Body of pancreas (tissue), 4 donors: ENCODE results near the gene XCR1. TPM values are rescaled to one million over a fixed set of nuclear protein-coding genes. Genes with fewer than 3 reads are reported as not detected.
"Not testable (repeated sequence)": the region's sequence is repeated elsewhere in the genome, so short reads cannot be mapped to it uniquely, and the experiment has no call there.

Experiments
- ATAC-seq: fragments of 150-250 bp; one replicate; pipeline ENCODE4 v1.9.1; 2016
- DNase-seq, 4 donors: peaks; one replicate each; pipeline ENCODE4 v3.0.0-alpha.2; 2019
- H3K27ac ChIP-seq, 4 donors: fragments of 200-600 bp; sonication (generic); 1 replicate in 3 of 4; 2 replicates in 1 of 4; pipeline versions ENCODE4 v1.5.1 to v1.6.1; 2016 to 2019; ENCODE audit warnings: mild to moderate bottlenecking in 1 of 4, mixed read lengths in 1 of 4, moderate library complexity in 1 of 4
- H3K27me3 ChIP-seq, 2 donors: fragments of 200-600 bp; sonication (generic); one replicate each; pipeline ENCODE4 v1.6.0; 2016; ENCODE audit warnings: mild to moderate bottlenecking in 1 of 2
- H3K36me3 ChIP-seq, 2 donors: fragments of 200-600 bp; sonication (generic); replicated peaks in 1 of 2; 2 replicates each; pipeline ENCODE4 v1.5.1; 2016; ENCODE audit warnings: low read depth in 2 of 2; ENCODE audit not compliant: insufficient read depth in 1 of 2
- H3K4me1 ChIP-seq: fragments of 200-600 bp; sonication (generic); one replicate; pipeline ENCODE4 v1.6.0; 2016
- H3K4me3 ChIP-seq, 2 donors: fragments of 200-600 bp; sonication (generic); 1 replicate in 1 of 2; 2 replicates in 1 of 2; pipeline ENCODE4 v1.5.1; 2016 to 2019
- H3K9me3 ChIP-seq, 3 donors: fragments of 200-600 bp; sonication (generic); 1 replicate in 2 of 3; 2 replicates in 1 of 3; pipeline ENCODE4 v1.5.1; 2016
- POLR2A ChIP-seq, 3 donors: fragments of 450-650 bp; IDR thresholded peaks; one replicate each; pipeline ENCODE4 v1.6.1; 2016; ENCODE audit warnings: antibody characterized with exemption in 3 of 3, mild to moderate bottlenecking in 2 of 3
- WGBS, 2 donors: methylation state at CpG; one replicate each; pipeline ENCODE4 v1.1.5; 2017; 5-methylcytosine and 5-hydroxymethylcytosine counted together
- intact Hi-C: fragments of 100-400 bp; cut with DNase I; formaldehyde crosslinking; loops from one replicate; pipeline ENCODE4 v1.15.1; 2023
- total RNA-seq, 2 donors: library from RNA; depleted of rRNA; stranded (reverse); fragments of >200 nt; gene quantifications; one replicate each; pipeline ENCODE4 v1.1.0, GENCODE V29; 2016
- TF ChIP-seq, protein P1 (sequence below), 7 experiments: fragments of 450-650 bp in 4 of 7; fragments of 200-600 bp in 3 of 7; sonication (generic) in 3 of 7; IDR thresholded peaks; one replicate each; pipeline ENCODE4 v1.5.1; 2016 to 2019; ENCODE audit warnings: antibody characterized with exemption in 7 of 7

The XCR1 gene
- total RNA-seq, 2 donors from 2014 or later, result not detected

DNA sequence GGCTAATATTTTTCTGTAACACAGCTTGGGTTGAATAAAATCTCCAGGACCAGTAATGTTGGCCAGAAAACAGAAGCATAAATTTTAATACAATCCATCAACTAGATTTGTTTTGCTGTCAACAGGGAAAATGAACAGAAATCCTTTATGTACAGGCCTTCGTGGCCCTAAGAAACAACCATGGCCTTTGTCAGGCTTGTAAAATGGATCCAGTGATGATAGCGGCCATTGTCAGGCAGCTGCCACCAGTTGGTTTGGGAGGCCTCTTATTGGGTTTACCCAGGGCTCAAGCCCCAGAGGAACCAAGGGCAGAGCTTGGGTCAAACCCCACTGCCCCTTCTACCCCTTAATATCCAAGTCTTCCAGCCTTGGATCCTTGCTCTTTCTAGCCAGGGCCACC, 26.1 kb downstream of the XCR1 start:
- intact Hi-C loops, result no loop called here
- H3K9me3 ChIP-seq, result no peaks in the 10 kb centered on the region
- no peaks in the 10 kb centered on the region for H3K36me3 ChIP-seq
- TF ChIP-seq, protein P1, sequence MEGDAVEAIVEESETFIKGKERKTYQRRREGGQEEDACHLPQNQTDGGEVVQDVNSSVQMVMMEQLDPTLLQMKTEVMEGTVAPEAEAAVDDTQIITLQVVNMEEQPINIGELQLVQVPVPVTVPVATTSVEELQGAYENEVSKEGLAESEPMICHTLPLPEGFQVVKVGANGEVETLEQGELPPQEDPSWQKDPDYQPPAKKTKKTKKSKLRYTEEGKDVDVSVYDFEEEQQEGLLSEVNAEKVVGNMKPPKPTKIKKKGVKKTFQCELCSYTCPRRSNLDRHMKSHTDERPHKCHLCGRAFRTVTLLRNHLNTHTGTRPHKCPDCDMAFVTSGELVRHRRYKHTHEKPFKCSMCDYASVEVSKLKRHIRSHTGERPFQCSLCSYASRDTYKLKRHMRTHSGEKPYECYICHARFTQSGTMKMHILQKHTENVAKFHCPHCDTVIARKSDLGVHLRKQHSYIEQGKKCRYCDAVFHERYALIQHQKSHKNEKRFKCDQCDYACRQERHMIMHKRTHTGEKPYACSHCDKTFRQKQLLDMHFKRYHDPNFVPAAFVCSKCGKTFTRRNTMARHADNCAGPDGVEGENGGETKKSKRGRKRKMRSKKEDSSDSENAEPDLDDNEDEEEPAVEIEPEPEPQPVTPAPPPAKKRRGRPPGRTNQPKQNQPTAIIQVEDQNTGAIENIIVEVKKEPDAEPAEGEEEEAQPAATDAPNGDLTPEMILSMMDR (IDR thresholded peaks at IDR 0.05), result no peak
- TF ChIP-seq POLR2A (IDR thresholded peaks at IDR 0.05), result no peak
- ATAC-seq, result no peak
- H3K4me1 ChIP-seq, result peaks cover 1% of the 10 kb centered on the region
- no peak overlapping the region for H3K27ac ChIP-seq
- 71 to 77% methylated on average over 2 of the region's 2 CpGs for WGBS, 2 donors
- no peak overlapping the region for H3K4me3 ChIP-seq
- H3K27me3 ChIP-seq, result no peaks in the 10 kb centered on the region
- DNase-seq, result no peak

DNA sequence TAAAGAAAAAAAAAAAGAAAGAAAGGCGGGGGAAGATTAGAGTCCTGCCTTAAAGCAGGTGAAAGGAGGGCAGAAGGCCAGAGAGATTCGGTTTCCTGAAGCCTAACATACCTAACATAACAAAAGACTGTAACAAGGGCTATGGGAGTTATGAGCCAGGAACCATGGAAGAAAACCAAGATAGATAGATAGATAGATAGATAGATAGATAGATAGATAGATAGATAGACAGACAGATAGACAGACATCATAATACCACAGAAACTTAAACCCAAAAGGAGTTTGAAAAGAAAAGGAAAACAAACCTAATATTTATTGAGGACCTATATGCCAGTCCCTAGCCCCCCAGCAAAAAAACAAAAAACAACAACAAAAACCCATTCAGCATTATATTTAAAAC, 29.3 kb downstream of the XCR1 start:
- Histone ChIP-seq H3K36me3 (no peaks in the 10 kb centered on the region), H3K4me1 (peaks cover 22% of the 10 kb centered on the region), H3K27me3 (no peaks in the 10 kb centered on the region), H3K9me3 (no peaks in the 10 kb centered on the region), H3K4me3 (no peak overlapping the region), H3K27ac (no peak overlapping the region)
- no peak for DNase-seq
- TF ChIP-seq, protein P1 (IDR thresholded peaks at IDR 0.05), result no peak
- no peak for TF ChIP-seq POLR2A (IDR thresholded peaks at IDR 0.05)
- 59 to 76% methylated on average over 2 of the region's 2 CpGs for WGBS, 2 donors
- intact Hi-C loops, result no loop called here
- ATAC-seq, result no peak

DNA sequence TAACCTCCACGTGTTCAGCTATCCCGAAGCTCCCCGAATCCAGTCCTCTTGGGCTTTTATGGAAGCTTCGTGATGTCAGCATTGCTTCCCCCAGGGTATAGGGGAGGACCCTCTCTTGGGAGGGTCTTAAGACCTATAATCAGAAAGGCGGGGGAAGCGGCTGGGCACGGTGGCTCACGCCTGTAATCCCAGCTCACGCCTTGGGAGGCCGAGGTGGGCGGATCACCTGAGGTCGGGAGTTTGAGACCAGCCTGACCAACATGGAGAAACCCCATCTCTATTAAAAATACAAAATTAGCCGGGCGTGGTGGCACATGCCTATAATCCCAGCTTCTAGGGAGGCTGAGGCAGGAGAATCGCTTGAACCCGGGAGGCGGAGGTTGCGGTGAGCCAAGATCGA, 29.8 kb downstream of the XCR1 start:
- H3K27ac ChIP-seq, ATAC-seq, DNase-seq, H3K9me3 ChIP-seq, intact Hi-C loops, H3K4me3 ChIP-seq, H3K36me3 ChIP-seq, H3K27me3 ChIP-seq: not testable (repeated sequence)
- H3K4me1 ChIP-seq, result peaks cover 26% of the 10 kb centered on the region
- 89 to 91% methylated on average over 16 to 19 of the region's 19 CpGs for WGBS, 2 donors

DNA sequence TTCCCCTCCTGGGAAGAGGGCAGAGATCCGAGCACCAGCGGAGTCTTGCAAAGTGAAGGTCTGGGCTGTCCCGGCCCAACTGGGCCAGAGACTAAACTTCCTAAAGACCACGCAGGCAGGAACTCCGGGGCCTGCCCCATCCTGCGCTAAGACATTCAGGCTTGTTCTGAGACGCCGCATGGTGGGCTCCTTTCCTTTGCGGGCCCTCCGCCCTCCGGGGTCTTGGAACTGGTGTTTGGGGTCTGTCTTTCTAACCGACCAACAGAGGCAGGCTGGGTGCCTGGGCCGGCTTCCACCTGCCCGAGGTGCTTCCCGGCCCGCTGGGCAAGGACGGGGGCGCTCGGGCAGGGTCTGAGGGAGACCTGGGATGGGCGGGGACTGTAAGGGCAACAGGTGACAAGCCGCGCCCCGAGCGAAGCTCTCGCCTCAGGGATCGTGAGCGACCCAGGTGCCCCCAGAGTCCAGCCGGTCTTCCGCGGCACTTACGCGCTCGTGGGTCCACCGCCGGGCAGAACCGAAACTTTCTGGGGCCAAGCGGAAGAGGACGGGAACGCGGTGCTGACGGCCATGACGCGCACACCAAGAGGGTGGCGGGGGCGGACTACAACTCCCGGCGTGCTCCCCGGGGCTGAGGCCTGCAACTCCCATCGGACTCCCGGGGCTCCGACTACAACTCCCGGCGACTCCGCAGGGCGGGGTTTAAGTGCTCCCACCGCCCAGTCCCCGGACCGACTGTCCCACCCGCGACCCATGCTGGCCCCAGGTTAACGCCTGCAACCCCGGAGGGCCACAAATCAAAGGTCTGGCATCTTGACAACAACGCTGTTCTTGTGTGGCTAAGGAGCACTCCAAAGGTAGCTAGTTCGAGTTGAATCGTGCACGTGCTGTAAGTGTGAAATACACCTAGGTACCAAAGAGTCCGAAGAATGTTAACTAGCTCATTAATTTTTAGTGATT, 31.8 kb downstream of the XCR1 start, which contains the start of gene FYCO1:
Gene FYCO1, minus strand, starts transcription at position 589 of the 957 bp plus-strand sequence. CDS start 10,914 bp downstream, outside the sequence.
- no peaks in the 10 kb centered on the region for H3K9me3 ChIP-seq
- peaks cover 42% of the 10 kb centered on the region for H3K4me1 ChIP-seq
- H3K36me3 ChIP-seq, result no peaks in the 10 kb centered on the region
- intact Hi-C loops, result no loop called here
- peak within 1 kb of the TSS; percentile 81 to 96 (median 90) for H3K27ac ChIP-seq
- DNase-seq (peak; percentile 92 to 95 (median 94)), ATAC-seq (peak; percentile 96)
- H3K27me3 ChIP-seq, result no peaks in the 10 kb centered on the region
- peak within 1 kb of the TSS; percentile 77 to 94 for H3K4me3 ChIP-seq
- WGBS, 2 donors, result 1 to 4% methylated on average over 11 to 66 of the region's 67 CpGs
- TF ChIP-seq POLR2A (IDR thresholded peaks at IDR 0.05), result peak; percentile 66 to 88 (median 86)
- TF ChIP-seq, protein P1 (IDR thresholded peaks at IDR 0.05), result no peak

DNA sequence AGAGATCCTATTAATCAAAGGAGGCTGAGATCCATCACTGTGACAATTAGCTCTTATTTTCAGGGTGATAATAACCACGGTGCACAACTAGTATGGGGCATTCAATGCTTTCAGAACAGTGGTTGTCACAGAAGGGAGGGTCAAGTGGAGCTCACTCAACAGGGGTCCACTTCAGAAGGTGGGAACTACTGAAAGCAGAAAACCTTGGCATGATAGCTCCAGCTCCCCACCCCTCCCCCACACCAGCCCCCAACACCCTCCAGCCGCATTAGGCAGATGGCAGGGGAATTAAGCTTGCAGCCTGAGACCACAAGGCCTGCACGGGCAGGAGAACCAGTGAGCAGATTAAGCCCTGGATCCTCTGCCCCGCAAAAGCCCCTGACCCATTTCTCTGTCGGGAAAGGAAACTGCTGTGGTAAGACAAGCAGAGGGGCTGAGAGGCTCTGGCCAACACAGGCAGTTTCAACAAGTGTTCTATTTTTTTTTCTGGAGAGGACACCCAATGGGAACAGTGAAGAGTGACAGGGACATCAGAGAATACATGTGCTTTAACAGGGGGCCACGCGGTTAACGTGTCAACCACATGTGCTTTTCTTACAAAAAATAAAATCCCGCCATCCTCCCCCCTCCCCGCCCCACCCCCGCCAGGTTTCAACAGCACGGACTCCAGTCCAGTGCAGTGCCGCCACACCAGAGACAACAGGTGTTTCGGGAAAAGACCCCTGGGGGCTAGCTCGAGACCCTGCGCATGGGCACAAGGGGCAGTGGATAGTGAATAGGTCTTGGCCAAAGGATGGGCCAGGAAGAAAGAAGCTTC, 32.7 kb downstream of the XCR1 start:
- peaks cover 51% of the 10 kb centered on the region for H3K4me1 ChIP-seq
- H3K27me3 ChIP-seq, result no peaks in the 10 kb centered on the region
- H3K4me3 ChIP-seq, result peak overlapping the region; percentile 77 to 94
- ATAC-seq (peak; percentile 27), DNase-seq (peak in 3 of 4 donors; percentile 32 to 41 (median 36))
- H3K9me3 ChIP-seq, result no peaks in the 10 kb centered on the region
- TF ChIP-seq POLR2A (IDR thresholded peaks at IDR 0.05), result no peak
- TF ChIP-seq, protein P1 (IDR thresholded peaks at IDR 0.05), result no peak
- 4 to 5% methylated on average over 16 of the region's 16 CpGs for WGBS, 2 donors
- H3K27ac ChIP-seq, result peak overlapping the region; percentile 81 to 96 (median 90)
- intact Hi-C loops, result no loop called here
- H3K36me3 ChIP-seq, result no peaks in the 10 kb centered on the region
